Pulmonary artery endothelial cell (primary cell): Measurements from ENCODE around the gene SLC46A2. TPM values are rescaled to one million over a fixed set of nuclear protein-coding genes. Genes with fewer than 3 reads are reported as not detected.

Experiments
- DNase-seq: peaks from one replicate; pipeline ENCODE4 v3.0.0-alpha.2; 2011; ENCODE audit warnings: low read depth, low spot score
- total RNA-seq: library from RNA; depleted of rRNA; stranded (reverse); fragments of >200 nt; gene quantifications from 2 replicates; pipeline ENCODE4 v1.2.3, GENCODE V29; 2014

Gene SLC46A2
- total RNA-seq, 1 donor from 2014 or later: not detected

- no peak for DNase-seq
Measured at GRCh38 chr9:112831281-112831851, 59.3 kb downstream of the SLC46A2 start.

Other genes with a start within 250 kb of the SLC46A2 start
- 16.6 and 24.9 TPM in 2 replicates for gene INIP, start 172.8 kb downstream of the SLC46A2 start, total RNA-seq
- gene SNX30, start 140.1 kb downstream of the SLC46A2 start, total RNA-seq: 7.2 and 7.6 TPM in 2 replicates
- 0.53 and 2.6 TPM in 2 replicates for gene ZNF883, start 121.3 kb upstream of the SLC46A2 start, total RNA-seq
- 1.7 and 2.3 TPM in 2 replicates for gene ZFP37, start 165.8 kb upstream of the SLC46A2 start, total RNA-seq